Mesenchymal stem cell (in vitro differentiated cells and primary cell): Measurements from ENCODE around the gene NXPE4.

Experiments
- DNase-seq: peaks from one replicate; pipeline ENCODE4 v3.0.0-alpha.2; 2013
- H2AFZ ChIP-seq: one replicate; pipeline ENCODE4 v1.6.1; 2013; ENCODE audit warnings: low read depth, mild to moderate bottlenecking, control low read depth, inconsistent platforms, low read length, moderate library complexity
- H2AK5ac ChIP-seq: 2 replicates; pipeline ENCODE4 v1.6.1; 2013; ENCODE audit warnings: low read length, moderate library complexity, mild to moderate bottlenecking, inconsistent platforms; ENCODE audit not compliant: severe bottlenecking
- H2BK120ac ChIP-seq: one replicate; pipeline ENCODE4 v1.6.1; 2013; ENCODE audit warnings: low read depth, mild to moderate bottlenecking, inconsistent platforms, low read length, moderate library complexity
- H2BK12ac ChIP-seq, 2 experiments: one replicate each; pipeline ENCODE4 v1.6.1; 2013; ENCODE audit warnings: inconsistent platforms in 2 of 2, low read length in 2 of 2, mild to moderate bottlenecking in 2 of 2, moderate library complexity in 2 of 2, control low read depth in 1 of 2
- H2BK15ac ChIP-seq: one replicate; pipeline ENCODE4 v1.6.1; 2013; ENCODE audit warnings: mild to moderate bottlenecking, low read depth, inconsistent platforms; ENCODE audit not compliant: poor library complexity, severe bottlenecking
- H2BK5ac ChIP-seq: 2 replicates; pipeline ENCODE4 v1.6.1; 2013; ENCODE audit warnings: low read depth, mild to moderate bottlenecking, low read length, control low read depth, inconsistent platforms; ENCODE audit not compliant: poor library complexity, severe bottlenecking
- H3K14ac ChIP-seq, 2 experiments: one replicate each; pipeline ENCODE4 v1.6.1; 2013; ENCODE audit warnings: inconsistent platforms in 2 of 2, low read length in 2 of 2, control low read depth in 1 of 2, mild to moderate bottlenecking in 1 of 2, moderate library complexity in 1 of 2
- H3K18ac ChIP-seq, 2 experiments: one replicate each; pipeline ENCODE4 v1.6.1; 2013; ENCODE audit warnings: inconsistent platforms in 2 of 2, low read length in 2 of 2, control low read depth in 1 of 2, low read depth in 1 of 2, mild to moderate bottlenecking in 1 of 2
- H3K23ac ChIP-seq, 2 experiments: one replicate each; pipeline ENCODE4 v1.6.1; 2013; ENCODE audit warnings: inconsistent platforms in 2 of 2, low read length in 2 of 2, mild to moderate bottlenecking in 2 of 2, moderate library complexity in 2 of 2, control low read depth in 1 of 2
- H3K27ac ChIP-seq: 2 replicates; pipeline ENCODE4 v1.5.1; 2013; ENCODE audit warnings: mild to moderate bottlenecking, moderate library complexity, low read length, control low read depth, inconsistent platforms; ENCODE audit not compliant: poor library complexity, severe bottlenecking
- H3K27me3 ChIP-seq, 2 experiments: 2 replicates each; pipeline versions ENCODE4 v1.6.1 to v1.7.0; 2013; ENCODE audit warnings: low read length in 2 of 2, mild to moderate bottlenecking in 2 of 2, moderate library complexity in 2 of 2, control low read depth in 1 of 2, inconsistent platforms in 1 of 2; ENCODE audit not compliant: control insufficient read depth in 1 of 2, insufficient read depth in 1 of 2
- H3K36me3 ChIP-seq, 2 experiments: 2 replicates each; pipeline versions ENCODE4 v1.6.1 to v1.7.0; 2013; ENCODE audit warnings: low read length in 2 of 2, control low read depth in 1 of 2, inconsistent platforms in 1 of 2, low read depth in 1 of 2, mild to moderate bottlenecking in 1 of 2; ENCODE audit not compliant: insufficient read depth in 2 of 2, control insufficient read depth in 1 of 2
- H3K4ac ChIP-seq, 2 experiments: one replicate each; pipeline ENCODE4 v1.6.1; 2013; ENCODE audit warnings: inconsistent platforms in 2 of 2, low read length in 2 of 2, mild to moderate bottlenecking in 2 of 2, moderate library complexity in 2 of 2, control low read depth in 1 of 2, low read depth in 1 of 2
- H3K4me1 ChIP-seq: 2 replicates; pipeline ENCODE4 v1.6.1; 2013; ENCODE audit warnings: low read depth, low read length, control low read depth; ENCODE audit not compliant: control insufficient read depth, insufficient read depth
- H3K4me2 ChIP-seq: 2 replicates; pipeline ENCODE4 v1.6.1; 2013; ENCODE audit warnings: low read length, mild to moderate bottlenecking, inconsistent platforms; ENCODE audit not compliant: poor library complexity, severe bottlenecking
- H3K4me3 ChIP-seq, 2 experiments: 2 replicates each; pipeline versions ENCODE4 v1.5.1 to v1.7.0; 2013; ENCODE audit warnings: low read length in 2 of 2, mild to moderate bottlenecking in 2 of 2, control low read depth in 1 of 2, low read depth in 1 of 2; ENCODE audit not compliant: insufficient read depth in 1 of 2
- H3K79me1 ChIP-seq: replicated peaks from 2 replicates; pipeline ENCODE4 v1.6.1; 2013; ENCODE audit warnings: mild to moderate bottlenecking, control low read depth, low read length, inconsistent platforms; ENCODE audit not compliant: poor library complexity, severe bottlenecking
- H3K9ac ChIP-seq: 2 replicates; pipeline ENCODE4 v1.7.0; 2013; ENCODE audit warnings: mild to moderate bottlenecking, low read length, moderate library complexity
- H3K9me3 ChIP-seq: 2 replicates; pipeline ENCODE4 v1.7.0; 2013; ENCODE audit warnings: mild to moderate bottlenecking, low read length; ENCODE audit not compliant: control insufficient read depth
- H4K8ac ChIP-seq: one replicate; pipeline ENCODE4 v1.6.1; 2013; ENCODE audit warnings: inconsistent platforms, mild to moderate bottlenecking, low read length, moderate library complexity
- H4K91ac ChIP-seq: one replicate; pipeline ENCODE4 v1.6.1; 2013; ENCODE audit warnings: mild to moderate bottlenecking, low read length, inconsistent platforms
- WGBS: methylation state at CpG from one replicate; pipeline ENCODE4 v1.1.7; 2013; ENCODE audit warnings: mixed read lengths; 5-methylcytosine and 5-hydroxymethylcytosine counted together

Gene NXPE4

GRCh38 chr11:114566276-114566675 lies 29.3 kb downstream of the NXPE4 start:
- H2BK5ac ChIP-seq, result no peak overlapping the region
- no peak overlapping the region for H3K4me2 ChIP-seq
- WGBS, result 25% methylated on average over 2 of the region's 2 CpGs
- H3K27me3 ChIP-seq, result no peaks in the 10 kb centered on the region
- H3K4me3 ChIP-seq, result no peak overlapping the region
- no peak overlapping the region for H2BK12ac ChIP-seq
- no peaks in the 10 kb centered on the region for H3K9me3 ChIP-seq
- no peak overlapping the region for H3K23ac ChIP-seq
- H2BK15ac ChIP-seq, result no peak overlapping the region
- no peak overlapping the region for H3K18ac ChIP-seq
- H3K14ac ChIP-seq, result no peak overlapping the region
- no peak overlapping the region for H2AK5ac ChIP-seq
- no peak overlapping the region for H4K8ac ChIP-seq
- H3K4me1 ChIP-seq, result no peaks in the 10 kb centered on the region
- H2AFZ ChIP-seq, result no peak overlapping the region
- DNase-seq, result no peak
- no peak overlapping the region for H3K9ac ChIP-seq
- H3K79me1 ChIP-seq, result no peaks in the 10 kb centered on the region
- H3K27ac ChIP-seq, result no peak overlapping the region
- no peak overlapping the region for H3K4ac ChIP-seq
- no peaks in the 10 kb centered on the region for H3K36me3 ChIP-seq
- H2BK120ac ChIP-seq, result no peak overlapping the region
- no peak overlapping the region for H4K91ac ChIP-seq

DNA sequence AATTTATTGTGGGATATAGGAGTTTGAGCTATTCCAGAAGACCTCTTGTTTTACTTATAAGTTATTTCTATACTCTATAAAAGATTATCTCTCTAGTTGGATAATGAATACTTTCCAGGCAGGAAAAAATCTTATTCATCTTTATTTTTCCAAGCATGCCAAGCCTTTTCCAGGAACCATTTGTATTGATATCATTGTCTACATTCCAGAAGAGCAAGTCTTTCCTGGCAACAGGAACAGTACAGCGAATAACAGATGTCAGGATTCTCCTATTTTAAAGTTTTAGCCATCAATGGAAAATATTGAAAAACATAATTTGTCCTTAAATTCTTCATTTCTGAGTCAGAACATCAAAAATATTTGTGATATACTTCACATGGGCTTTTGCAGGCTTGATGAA lies 30.8 kb downstream of the NXPE4 start:
- H4K91ac ChIP-seq, result no peak overlapping the region
- no peak overlapping the region for H2AK5ac ChIP-seq
- H3K4me2 ChIP-seq, result no peak overlapping the region
- H3K79me1 ChIP-seq, result no peaks in the 10 kb centered on the region
- no peak overlapping the region for H2BK120ac ChIP-seq
- H3K4ac ChIP-seq, result no peak overlapping the region
- no peak overlapping the region for H3K23ac ChIP-seq
- H3K9ac ChIP-seq, result no peak overlapping the region
- no CpG with 5 or more reads among the region's 1 CpG for WGBS
- DNase-seq, result no peak
- no peak overlapping the region for H3K27ac ChIP-seq
- H3K27me3 ChIP-seq, result no peaks in the 10 kb centered on the region
- no peak overlapping the region for H4K8ac ChIP-seq
- no peaks in the 10 kb centered on the region for H3K36me3 ChIP-seq
- H2AFZ ChIP-seq, result no peak overlapping the region
- H3K4me1 ChIP-seq, result no peaks in the 10 kb centered on the region
- no peak overlapping the region for H3K4me3 ChIP-seq
- H2BK5ac ChIP-seq, result no peak overlapping the region
- no peak overlapping the region for H3K18ac ChIP-seq
- no peak overlapping the region for H3K14ac ChIP-seq
- H2BK15ac ChIP-seq, result no peak overlapping the region
- H3K9me3 ChIP-seq, result no peaks in the 10 kb centered on the region
- H2BK12ac ChIP-seq, result no peak overlapping the region

GRCh38 chr11:114563077-114563476 lies 32.5 kb downstream of the NXPE4 start:
- no peaks in the 10 kb centered on the region for H3K9me3 ChIP-seq

DNA sequence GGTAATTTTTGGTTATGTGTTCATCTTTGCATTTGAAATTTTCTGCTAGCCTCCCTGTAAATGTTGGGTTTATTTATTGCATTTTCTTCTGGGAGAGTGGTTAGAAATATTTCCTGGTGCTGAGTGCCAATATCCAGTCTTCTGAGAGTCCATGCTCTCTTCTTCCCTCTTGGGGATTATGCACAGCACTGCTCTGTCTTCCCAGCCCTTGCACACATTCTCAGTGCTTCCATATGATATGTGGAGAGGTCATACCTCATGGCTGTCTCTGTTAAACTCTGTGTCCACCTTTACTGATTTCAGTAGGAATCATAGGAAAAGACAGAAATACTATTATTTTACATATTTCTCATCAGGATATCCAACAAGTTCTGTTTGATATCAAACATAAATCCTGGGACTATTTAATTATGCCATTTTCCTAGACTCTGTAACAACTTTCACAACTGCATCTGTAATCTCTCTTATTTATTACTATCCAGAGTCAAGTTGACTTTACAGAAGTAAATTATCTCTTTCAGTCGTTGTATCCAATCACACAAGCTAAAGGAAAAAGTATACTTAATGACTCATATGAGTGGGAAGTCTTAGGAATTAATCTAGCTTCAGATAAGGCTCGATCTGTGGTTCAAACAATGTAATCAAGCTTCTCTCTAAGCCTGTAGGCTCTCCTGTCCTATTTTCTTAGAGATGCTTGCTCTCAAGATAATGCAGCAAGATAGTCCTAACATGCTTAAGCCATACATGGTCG lies 33.2 kb downstream of the NXPE4 start:
- Histone ChIP-seq H2AFZ (no peak overlapping the region), H3K4me1 (no peaks in the 10 kb centered on the region), H3K4me3 (no peak overlapping the region), H3K18ac (no peak overlapping the region), H3K27ac (no peak overlapping the region), H3K79me1 (no peaks in the 10 kb centered on the region), H3K4me2 (no peak overlapping the region), H2BK15ac (no peak overlapping the region), H3K9ac (peak overlapping the region; percentile 20), H3K9me3 (no peaks in the 10 kb centered on the region), H2BK120ac (no peak overlapping the region), H4K91ac (no peak overlapping the region), H2BK12ac (no peak overlapping the region), H4K8ac (no peak overlapping the region), H3K4ac (no peak overlapping the region), H3K27me3 (no peaks in the 10 kb centered on the region), H2BK5ac (no peak overlapping the region), H2AK5ac (no peak overlapping the region), H3K14ac (no peak overlapping the region), H3K23ac (no peak overlapping the region), H3K36me3 (no peaks in the 10 kb centered on the region)
- peak; percentile 85 for DNase-seq
- no CpG with 5 or more reads among the region's 3 CpGs for WGBS

More at GRCh38 chr11:114563077-114563476, 32.5 kb downstream of the NXPE4 start:
- 40% methylated on average over 2 of the region's 2 CpGs for WGBS
- Histone ChIP-seq H2BK5ac (no peak overlapping the region), H2BK12ac (no peak overlapping the region), H2AFZ (no peak overlapping the region), H2AK5ac (no peak overlapping the region), H2BK120ac (no peak overlapping the region), H3K4me1 (no peaks in the 10 kb centered on the region), H3K4me2 (no peak overlapping the region), H4K8ac (no peak overlapping the region), H2BK15ac (no peak overlapping the region), H3K79me1 (no peaks in the 10 kb centered on the region), H3K27ac (no peak overlapping the region), H3K9ac (peak overlapping the region; percentile 20), H3K18ac (peak overlapping the region in 1 of 2 experiments; percentile 48), H3K4ac (no peak overlapping the region), H3K14ac (no peak overlapping the region), H3K23ac (no peak overlapping the region), H3K4me3 (no peak overlapping the region), H3K27me3 (no peaks in the 10 kb centered on the region), H4K91ac (no peak overlapping the region), H3K36me3 (no peaks in the 10 kb centered on the region)
- DNase-seq, result peak; percentile 84
